ENCODE results near the gene CD86.
A peak's percentile ranks its signal among the peaks of the same experiment; 100 is the strongest.
"Not testable (repeated sequence)": the region's sequence is repeated elsewhere in the genome, so short reads cannot be mapped to it uniquely, and the experiment has no call there.

CD86 gene

DNA sequence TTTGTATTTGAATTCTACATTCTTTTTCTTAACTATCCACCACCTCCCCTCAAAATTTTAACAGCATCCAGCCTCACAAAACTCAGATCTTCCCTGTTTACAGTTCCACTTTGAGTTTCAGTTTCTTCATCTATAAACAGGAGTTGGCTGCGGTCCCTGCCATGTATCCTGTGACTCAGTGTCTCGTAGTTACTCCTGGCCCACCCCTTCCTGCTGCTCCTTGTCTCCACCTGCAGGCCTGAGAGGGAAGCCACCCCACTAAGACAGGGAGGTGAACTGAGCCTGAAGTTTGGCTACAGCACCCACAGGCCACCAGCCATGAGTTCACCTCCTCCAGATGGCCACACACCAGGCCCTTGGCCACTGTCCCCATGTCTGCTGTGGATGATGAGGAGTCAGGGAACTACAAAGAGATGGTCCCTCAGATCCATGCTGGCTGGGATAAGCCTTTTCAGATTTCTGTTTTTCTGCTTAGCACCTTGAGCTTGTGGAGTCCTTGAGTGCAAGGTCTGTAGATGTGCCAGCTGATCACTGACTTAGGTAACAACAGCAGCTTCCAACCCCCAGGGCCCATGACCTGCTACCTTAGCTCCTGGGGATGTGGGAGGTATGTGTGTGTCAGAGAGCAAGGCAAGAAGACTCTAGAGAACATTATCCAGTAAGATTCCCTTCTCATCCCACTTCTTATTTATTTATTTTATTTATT, 37.5 kb downstream of the CD86 start:
- no peak for DNase-seq

DNA sequence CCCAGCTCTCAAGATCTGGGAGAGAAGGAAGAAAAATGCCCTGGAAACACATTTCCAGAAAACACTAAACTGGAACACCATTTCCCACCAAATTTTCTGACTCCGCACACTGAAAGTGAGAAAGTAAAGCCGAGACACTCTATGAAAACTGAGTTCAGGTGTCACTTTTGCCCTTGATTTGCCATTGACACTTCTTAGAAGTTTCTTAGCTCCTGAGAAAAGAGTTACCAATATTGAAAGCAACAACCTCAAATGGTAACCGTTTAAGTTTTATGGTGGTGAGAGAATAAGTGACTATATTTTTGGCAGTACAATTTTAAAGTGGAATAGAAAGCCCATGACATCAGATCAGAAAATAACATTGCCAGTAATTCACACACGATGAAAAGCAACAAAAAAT, 39.0 kb downstream of the CD86 start:
- DNase-seq = no peak

DNA sequence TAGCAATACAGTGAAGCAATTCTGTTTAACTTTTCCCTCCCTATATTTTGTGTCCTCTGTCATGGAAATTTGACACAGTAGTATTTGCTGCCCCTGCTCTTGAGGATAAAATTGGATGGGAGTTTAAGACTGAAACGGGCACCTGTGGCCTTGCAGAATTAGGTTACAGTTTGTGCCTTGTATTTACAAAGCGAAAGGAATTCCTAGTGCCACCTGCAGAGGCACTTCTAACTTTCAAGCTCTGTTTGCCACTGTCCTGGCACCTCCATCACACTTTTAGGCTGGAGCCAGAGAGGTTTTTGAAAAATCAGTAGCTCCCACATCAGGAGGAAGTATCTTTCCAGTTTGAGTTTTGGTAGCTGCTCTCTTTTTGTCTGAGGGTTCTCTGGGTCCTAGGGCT, 39.5 kb downstream of the CD86 start:
- no peak for DNase-seq

DNA sequence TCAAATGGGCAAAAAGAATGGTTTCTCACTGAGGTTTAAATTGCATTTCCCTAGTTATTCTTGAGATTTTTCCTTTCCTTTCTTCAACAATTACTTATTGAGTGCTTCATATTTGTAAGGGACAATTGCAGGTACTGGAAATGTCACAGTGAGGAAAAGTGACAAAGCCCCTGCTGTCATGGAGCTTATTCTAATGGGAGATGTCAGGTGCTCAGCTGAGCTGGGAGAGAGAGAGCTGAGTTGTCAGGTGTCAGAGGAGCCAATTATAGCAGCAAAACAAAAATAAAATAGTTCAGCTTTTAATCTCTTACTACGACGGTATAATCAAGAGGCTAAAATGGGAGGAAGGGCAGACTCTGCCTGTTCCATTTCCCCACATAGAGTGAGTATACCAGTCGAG, 42.0 kb downstream of the CD86 start:
- DNase-seq = no peak

DNA sequence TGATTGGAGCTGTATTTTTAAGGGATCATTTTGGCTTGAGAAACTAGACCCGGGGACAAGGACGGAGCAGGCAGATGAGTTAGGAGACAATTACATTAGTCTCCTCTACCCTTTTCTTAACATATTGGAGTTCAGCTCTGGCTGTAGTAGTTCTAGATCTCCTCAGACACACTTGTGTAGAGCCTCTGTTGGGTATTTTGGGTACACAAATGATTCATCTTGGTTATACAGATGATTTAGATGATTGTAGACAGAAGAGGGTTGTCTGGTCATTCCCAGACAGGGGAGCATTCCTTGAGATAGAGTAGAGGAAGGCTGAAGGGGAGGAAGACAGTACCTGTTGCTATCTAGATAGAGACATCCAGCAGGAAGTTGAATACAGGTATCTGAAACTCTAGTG, 43.4 kb downstream of the CD86 start:
- no peak for DNase-seq

DNA sequence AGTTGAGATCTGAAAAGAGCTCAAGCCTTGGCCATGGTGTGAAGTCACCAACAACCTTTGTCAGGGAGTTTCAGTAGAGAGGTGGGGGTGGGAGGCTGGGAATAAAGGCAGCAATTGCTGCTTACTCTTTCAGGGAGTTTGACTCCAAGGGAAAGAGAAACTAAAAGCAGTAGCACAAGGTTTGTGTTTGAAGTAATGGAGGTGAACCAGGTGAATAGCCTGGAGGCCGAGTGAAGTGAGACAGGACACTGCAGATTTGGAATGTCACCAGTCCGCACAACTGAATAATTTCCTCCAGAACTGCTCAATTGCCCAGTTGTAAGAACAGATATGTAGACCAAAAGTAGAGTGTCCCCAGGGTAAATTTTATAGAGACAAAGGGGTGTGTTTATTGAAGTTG, 44.1 kb downstream of the CD86 start:
- DNase-seq = no peak

DNA sequence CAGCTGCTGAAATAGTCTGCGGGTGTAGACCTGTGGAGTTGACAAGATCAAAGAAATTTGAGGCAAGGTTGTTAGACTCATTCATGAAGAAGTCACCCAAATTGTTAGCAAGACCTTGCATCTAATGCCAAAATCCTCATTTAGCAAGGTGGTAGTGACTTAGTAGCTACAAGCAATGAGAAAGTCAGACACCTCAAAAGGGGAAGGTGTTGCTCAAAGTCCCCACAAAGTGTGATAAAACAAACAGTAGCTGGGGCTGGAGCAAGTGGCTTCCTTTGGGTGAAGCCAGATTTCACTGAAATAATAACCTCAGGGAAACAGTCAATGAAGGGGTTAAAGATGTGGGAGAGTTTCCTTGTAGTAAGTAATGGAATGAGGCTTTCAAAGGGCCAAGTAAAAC, 44.9 kb downstream of the CD86 start:
- no peak for DNase-seq

DNA sequence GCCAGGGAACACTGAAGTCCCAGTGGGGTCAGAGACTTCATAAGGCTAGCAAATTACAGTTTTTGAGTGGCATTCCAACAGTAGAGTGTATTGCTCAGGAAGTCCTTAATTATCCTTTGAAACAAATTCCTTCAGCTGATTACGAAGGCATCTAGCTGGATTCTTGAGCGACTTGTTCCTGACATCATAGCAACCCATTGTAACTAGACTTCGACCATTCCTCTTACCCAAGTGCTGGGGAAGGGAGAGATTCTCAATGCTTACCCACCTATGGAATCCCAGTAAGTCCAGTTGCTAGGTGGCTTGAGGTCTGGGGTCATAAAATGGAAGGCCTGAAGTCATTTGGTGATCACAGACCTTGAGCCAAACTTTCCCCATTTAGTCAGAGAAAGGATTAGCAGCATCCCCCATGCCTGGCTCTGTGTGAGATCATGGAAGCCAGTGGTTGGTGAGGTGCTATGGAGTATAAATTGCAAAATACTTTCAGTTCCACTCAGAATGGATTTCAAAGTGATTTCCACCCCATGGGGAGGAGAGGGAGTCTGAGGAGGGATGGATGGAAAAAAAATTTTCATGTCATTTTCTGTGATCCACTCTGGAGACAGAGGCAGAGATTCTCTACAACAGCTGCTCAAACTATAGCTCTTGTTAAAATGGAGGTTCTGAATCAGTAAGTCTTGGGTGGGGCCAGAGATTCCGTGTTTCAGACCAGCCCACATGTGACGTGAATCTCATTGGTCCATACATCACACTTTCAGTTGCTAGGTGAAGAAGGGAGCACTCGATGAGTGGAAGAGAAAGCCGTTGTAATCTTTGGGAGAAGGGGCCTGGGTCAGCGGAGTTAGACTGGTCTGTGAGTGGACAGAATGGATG, 45.7 kb downstream of the CD86 start:
- DNase-seq = no peak

DNA sequence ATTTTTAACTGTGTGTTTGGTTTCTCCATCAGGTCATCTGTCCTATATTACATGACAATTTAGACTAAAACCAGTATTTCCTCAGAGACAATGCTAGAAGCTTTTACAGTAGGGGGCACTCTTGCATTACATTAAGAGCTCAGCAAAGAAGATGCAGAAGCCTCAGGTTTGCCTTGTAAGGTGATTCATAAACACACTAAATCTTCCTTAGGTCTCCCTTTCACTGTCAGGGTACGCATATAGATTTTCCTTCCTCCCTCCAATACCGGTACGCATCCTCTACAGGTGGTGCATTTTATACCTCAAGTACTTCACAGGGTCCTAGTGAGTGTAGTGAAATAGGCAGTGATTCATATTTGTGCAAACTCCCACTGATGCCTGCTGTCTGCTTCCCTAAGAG, 46.5 kb downstream of the CD86 start:
- DNase-seq = peak; percentile 29

DNA sequence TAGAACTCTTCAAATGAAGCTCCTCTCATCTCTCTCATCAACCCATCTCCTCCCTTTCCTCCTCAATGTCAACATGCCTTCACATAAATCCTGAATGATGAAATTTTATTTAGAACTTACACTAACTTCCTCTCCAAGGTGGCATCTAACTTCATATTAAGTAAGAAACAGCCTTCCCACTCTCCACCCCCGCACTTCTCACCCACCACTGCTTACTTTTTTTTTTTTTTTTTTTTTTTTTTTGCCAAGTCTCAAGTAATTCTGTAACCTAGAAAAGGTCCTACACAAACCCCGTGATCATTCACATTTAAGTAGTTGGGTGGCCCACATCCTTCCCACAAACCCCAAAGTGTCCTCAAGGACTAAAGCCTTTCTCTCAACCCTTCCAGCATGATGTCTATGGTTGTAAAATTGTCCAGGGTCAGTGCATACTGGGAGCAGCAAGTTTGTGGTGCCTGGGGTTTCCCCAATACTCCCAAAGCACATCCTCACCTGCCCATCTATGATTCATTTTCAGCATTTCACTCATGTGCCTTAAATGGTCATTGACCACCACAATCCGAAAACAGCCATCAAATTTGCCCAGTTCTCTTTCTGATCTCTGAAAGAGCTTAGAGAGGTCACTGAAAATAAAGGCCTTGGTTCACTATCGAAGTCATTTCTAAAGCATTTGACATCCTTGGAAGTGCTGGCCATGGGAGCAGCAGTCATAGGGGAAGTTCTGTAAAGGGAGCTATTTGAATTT, 47.2 kb downstream of the CD86 start:
- DNase-seq = peak; percentile 80

DNA sequence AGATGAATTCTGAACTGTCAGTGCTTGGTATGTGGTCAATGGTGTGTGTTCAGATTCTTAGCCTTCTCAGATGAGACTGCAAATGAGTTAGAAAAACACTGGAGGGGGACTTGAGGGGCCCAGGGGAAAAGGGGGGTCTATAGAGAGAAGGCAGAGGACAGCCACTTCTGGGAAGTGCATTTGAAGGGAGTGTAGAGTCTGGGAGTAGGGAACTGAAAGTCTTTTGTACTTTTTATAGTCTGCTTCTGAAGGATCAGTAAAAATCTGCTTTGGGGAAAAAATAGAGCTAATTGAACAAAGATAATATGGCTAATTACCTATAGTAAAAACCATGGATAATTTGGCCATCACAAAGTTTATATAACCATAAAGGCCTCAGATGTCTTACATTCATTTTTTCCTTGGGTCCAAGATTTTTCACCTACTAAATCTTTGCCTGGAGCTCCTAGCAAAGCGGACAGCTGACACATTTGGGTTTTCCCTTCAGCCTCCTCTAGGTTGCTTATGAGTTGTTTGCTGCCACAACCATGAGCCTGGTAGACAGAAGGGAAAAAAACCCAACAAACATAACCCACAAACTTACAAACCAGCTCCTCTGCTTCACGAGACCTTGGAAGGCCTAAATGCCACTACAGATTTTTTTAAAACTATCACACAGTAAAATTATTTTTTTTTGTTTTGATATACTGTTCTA, 48.8 kb downstream of the CD86 start:
- no peak for DNase-seq

DNA sequence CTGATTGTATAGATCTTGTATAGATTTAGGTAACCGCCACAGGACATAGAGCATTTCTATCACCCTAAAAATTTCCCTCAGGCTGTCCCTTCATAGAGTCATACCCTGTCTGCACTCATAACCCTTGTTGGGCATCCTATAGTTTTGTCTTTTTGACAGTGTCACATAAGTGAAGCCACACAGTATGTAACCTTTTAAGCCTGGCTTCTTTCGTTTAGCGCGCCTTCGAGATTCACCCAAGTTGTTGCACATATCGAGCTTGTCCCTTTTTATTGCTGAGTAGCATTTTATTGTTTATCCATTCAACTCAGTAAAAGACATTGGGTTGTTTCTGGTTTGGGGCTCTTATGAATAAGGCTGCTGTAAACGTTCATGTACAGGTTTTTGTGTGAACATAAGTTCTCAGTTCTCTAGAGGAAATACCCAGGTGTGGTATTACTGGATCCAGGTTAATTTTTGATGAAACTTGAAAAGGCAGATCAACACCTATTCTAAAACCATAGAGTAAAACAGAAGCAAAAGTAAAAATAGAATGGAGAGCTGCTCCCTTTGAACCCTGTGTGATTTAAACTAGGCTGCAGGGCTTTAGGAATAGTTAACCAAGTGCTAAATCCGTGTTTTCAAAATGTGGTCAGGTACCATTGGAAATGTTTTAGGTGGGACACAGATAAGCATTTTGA, 49.5 kb downstream of the CD86 start:
- DNase-seq = no peak

DNA sequence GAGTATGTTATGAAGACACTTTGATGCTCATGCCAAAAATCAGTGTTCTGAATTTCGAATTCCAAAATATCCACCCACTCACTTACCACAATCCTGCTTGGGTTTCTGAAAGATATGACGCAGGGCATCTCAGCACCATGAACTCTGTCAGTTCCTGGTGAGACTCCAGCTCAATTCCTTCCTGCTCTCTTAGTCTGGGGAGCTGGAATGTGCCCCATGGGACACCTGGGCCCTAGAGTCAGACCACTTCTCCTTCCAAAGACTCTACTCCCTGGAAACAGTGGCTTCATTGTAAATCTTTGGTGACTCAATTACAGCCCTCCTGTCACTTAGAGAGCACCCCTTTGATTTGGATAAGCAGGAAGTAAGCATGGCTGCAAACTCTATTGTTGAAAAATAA, 50.5 kb downstream of the CD86 start:
- no peak for DNase-seq

DNA sequence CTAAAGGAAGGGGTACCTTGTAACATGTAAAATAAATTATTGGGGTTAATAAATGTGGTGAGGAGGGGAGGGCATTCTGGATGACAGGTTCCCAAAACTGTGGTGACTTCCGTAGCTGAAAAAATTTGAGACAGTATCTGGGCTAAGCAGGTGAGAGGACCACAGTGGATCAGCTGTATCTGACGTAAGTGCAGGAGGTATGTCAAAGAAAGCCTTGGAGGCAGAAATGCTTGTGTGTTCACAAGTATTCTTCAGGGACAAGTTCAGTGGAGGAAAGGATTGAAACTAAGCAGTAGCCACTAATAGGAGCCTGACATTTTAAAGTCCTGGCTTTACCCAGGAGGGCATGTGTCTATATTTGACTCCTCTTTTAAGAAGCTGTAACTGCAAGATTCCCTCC, 52.0 kb downstream of the CD86 start:
- no peak for DNase-seq

DNA sequence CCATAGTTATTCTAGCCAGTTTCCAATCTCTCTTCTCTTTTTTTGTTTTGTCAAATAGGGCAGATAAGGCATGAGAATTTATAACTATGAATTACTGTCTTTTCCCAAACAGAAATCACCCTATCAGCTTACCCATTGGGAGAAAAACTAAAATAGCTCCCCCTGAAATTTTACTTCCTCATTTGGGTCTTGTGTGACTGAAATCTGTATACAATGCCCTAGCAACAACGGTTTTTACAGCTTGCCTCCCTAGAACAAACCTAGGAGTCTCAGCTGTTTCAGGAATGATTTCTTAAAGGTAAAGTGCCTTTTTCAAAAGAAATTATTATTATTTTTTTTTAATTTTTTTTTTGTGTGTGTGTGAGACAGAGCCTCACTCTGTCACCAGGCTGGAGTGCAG, 56.8 kb downstream of the CD86 start:
- peak; percentile 33 for DNase-seq

DNA sequence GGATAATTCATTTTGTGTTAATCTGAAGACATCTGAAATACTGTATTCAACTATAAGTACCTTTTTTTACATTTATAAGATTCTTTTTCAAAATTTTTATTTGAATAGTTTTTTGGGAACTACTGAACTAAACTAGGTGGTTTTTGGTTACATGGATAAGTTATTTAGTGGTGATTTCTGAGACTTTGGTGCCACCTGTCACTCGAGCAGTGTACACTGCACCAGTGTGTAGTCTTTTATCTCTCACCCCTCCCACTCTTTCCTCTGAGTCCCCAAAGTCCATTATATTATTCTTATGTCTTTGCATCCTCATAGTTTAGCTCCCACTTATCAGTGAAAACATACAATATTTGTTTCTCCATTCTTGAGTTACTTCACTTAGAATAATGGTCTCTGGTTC, 57.6 kb downstream of the CD86 start:
- no peak for DNase-seq

DNA sequence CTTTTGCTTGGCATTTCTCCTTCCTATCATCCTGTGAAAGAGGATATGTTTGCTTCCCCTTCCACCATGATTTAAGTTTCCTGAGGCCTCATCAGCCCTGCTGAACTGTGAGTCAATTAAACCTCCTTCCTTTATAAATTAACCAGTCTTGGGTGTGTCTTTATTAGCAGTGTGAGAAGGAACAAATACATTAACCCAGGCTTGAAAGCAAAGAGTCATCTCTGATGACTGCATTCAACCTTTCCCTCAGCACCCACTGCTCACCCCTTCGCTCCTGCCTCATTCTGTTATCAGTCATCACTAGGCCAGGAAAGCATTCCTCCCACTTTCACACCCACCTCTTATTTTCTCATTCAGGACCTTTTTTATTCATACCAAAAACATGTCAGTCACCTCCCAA, 68.7 kb downstream of the CD86 start:
- no peak for DNase-seq

DNA sequence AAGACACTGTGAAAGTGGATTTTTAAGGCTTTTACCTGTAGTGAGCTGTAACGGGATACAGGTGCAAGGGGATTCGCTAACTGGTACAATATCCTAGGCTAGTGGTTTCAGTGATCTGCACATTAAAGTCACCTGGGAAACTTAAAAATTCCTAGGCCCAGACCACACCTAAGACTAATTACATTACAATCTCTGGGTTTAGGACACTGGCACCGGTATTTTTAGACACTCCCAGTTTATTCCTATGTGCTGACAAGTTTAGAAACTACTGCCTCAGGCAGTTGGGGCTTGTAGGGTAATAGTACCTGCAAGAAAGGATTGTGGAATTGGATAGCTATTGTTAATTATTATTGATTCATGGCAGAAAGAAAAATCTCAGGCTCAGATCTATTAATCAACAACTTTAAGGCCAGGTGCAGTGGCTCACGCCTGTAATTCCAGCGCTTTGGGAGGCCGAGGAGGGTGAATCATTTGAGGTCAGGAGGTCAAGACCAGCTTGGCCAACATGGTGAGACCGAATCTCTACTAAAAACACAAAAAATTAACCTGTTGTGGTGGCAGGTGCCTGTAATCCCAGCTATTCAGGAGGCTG, 77.9 kb downstream of the CD86 start:
- no peak for DNase-seq

DNA sequence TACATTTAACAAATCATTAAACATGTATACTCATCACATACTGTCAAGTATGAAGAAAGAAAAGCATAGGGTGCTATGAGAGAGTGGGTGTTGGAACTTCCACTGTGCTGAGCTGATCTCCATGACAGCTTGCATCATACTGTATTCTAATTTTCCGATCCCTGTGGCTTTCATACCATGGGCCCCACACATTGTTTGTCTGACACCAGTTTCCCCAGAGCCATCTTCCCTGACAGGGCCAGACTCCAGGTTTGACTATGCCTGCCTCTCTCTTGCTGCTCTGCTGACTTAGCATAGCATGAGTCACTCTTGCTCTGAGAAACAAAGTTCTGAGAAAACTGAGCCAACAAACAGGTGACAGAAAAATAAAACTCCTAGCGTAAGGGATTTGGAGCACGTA, 91.3 kb downstream of the CD86 start:
- no peak for DNase-seq

DNA sequence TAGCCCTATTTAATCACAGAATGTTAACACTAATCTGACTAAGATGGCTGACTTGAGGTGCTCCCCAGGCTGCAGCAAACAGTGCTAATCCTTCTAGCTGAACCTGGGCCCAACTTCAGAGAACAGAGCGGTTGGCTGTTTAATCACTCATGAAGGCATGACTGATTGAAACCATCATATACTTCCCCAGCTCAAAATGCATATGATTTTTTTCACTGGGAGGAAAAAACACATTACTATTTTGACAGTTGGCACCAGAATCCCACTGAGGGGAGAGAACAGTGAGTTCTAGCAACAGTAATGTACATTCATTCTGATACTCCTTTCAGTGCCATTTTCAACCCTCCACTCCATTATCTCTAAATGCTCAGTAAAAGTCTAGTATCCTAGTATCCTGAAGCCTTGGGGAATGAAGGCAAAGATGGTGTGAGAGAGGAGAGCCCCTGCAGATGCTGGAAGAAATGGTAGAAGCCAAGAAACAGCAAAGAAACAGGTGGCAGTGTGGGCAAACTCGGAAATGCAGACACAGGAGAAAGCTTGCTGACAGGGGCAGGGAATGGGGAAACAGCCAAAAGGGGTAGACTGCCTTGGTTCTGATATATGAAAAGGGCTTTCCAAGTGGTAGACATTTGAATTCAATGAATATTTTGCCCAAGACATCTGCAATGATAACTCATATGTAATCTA, 93.9 kb downstream of the CD86 start:
- DNase-seq = no peak

DNA sequence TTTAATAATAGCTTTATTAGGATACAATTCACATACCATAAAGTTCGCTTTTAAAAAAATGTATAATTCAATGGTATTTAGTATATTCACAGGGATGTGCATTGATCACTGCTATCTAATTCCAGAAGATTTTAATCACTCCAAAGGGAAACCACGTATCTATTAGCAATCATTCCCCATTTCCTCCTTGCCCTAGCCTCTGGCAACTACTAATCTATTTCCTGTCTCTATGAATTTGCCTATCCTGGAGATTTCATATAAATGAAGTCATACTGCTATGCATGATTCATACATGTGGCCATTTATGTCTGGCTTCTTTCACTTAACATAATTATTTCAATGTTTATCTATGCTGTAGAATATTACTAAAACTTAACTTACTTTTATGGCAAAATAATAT, 96.3 kb downstream of the CD86 start:
- DNase-seq = no peak

DNA sequence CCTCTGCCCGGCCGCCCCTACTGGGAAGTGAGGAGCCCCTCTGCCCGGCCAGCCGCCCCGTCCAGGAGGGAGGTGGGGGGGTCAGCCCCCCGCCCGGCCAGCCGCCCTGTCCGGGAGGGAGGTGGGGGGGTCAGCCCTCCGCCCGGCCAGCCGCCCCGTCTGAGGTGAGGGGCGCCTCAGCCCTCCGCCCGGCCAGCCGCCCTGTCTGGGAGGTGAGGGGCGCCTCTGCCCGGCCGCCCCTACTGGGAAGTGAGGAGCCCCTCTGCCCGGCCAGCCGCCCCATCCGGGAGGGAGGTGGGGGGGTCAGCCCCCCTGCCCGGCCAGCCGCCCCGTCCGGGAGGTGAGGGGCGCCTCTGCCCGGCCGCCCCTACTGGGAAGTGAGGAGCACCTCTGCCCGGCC, 109.8 kb downstream of the CD86 start:
- not testable (repeated sequence) for DNase-seq

Measured in GF-D8 (cell line).